ENCODE results near the gene SPPL2B. TPM values are rescaled to one million over a fixed set of nuclear protein-coding genes. Genes with fewer than 3 reads are reported as not detected.

Gene SPPL2B
- total and polyA plus RNA-seq, 2 experiments from 2014 or later: 23.5 to 51.0 TPM

GRCh38 chr19:2337329-2337707 lies 8.8 kb downstream of the SPPL2B start:
- Mint-ChIP-seq H3K27me3 (ENCODE audit: insufficient read depth, low read depth, poor library complexity) (peaks cover 10% of the 10 kb centered on the region), H3K27ac (no peak overlapping the region), H3K4me1 (peaks cover 11% of the 10 kb centered on the region), H3K4me3 (no peak overlapping the region), H3K36me3 (ENCODE audit: low read depth) (peaks cover 28% of the 10 kb centered on the region), H3K9me3 (peaks cover 13% of the 10 kb centered on the region)
- Histone ChIP-seq H3K4me1 (ENCODE audit: insufficient read depth) (no peaks in the 10 kb centered on the region), H3K4me2 (no peak overlapping the region), H3K27ac (ENCODE audit: low read depth) (no peak overlapping the region), H3K36me3 (ENCODE audit: insufficient read depth) (no peaks in the 10 kb centered on the region), H2AFZ (no peak overlapping the region), H3F3A (replicated peaks; ENCODE audit: low read depth) (peaks cover 24% of the 10 kb centered on the region), H3K27me3 (ENCODE audit: insufficient read depth) (no peaks in the 10 kb centered on the region), H4K20me1 (replicated peaks; ENCODE audit: insufficient read depth) (peaks cover 9% of the 10 kb centered on the region), H3K9me2 (ENCODE audit: insufficient read depth) (no peaks in the 10 kb centered on the region; the same call in 1 of the 2 replicates), H3K79me2 (replicated peaks; ENCODE audit: insufficient read depth) (peaks cover 26% of the 10 kb centered on the region), H3K4me3 (no peak overlapping the region)
- DNase-seq (ENCODE audit: low spot score) (peak; percentile 89), ATAC-seq (peak; percentile 86)
- TF ChIP-seq CREB1 (CRISPR knock-in tag; IDR thresholded peaks at IDR 0.05; ENCODE audit: low read depth) (no peak), EZH2phosphoT487 (IDR thresholded peaks at IDR 0.05; ENCODE audit: unreplicated experiment) (no peak), CTCF (conservative IDR thresholded peaks at IDR 0.05; ENCODE audit: low read depth in 2 of 2) (peak; percentile 24 to 33; a peak in 3 of 4 replicates)

GRCh38 chr19:2338055-2338615 lies 9.7 kb downstream of the SPPL2B start:
- Histone ChIP-seq H3K27me3 (ENCODE audit: insufficient read depth) (no peaks in the 10 kb centered on the region), H3K4me1 (ENCODE audit: insufficient read depth) (no peaks in the 10 kb centered on the region), H3K4me3 (no peak overlapping the region), H3K79me2 (replicated peaks; ENCODE audit: insufficient read depth) (peaks cover 22% of the 10 kb centered on the region), H3F3A (replicated peaks; ENCODE audit: low read depth) (peaks cover 24% of the 10 kb centered on the region), H3K36me3 (ENCODE audit: insufficient read depth) (no peaks in the 10 kb centered on the region), H3K9me2 (ENCODE audit: insufficient read depth) (no peaks in the 10 kb centered on the region; the same call in 1 of the 2 replicates), H4K20me1 (replicated peaks; ENCODE audit: insufficient read depth) (peaks cover 9% of the 10 kb centered on the region), H3K4me2 (no peak overlapping the region), H3K27ac (ENCODE audit: low read depth) (no peak overlapping the region), H2AFZ (no peak overlapping the region)
- H3K27me3 Mint-ChIP-seq (ENCODE audit: insufficient read depth, low read depth, poor library complexity): peaks cover 10% of the 10 kb centered on the region
- H3K36me3 Mint-ChIP-seq (ENCODE audit: low read depth): peaks cover 28% of the 10 kb centered on the region
- peaks cover 13% of the 10 kb centered on the region for H3K9me3 Mint-ChIP-seq
- H3K27ac Mint-ChIP-seq: no peak overlapping the region
- DNase-seq (ENCODE audit: low spot score): no peak
- H3K4me1 Mint-ChIP-seq: peaks cover 10% of the 10 kb centered on the region
- TF ChIP-seq ETS1 (IDR thresholded peaks at IDR 0.05): no peak
- no peak for TF ChIP-seq STAT1 (IDR thresholded peaks at IDR 0.05; ENCODE audit: unreplicated experiment)
- no peak for TF ChIP-seq JUNB (IDR thresholded peaks at IDR 0.05; ENCODE audit: unreplicated experiment)
- TF ChIP-seq NANOG (IDR thresholded peaks at IDR 0.05; ENCODE audit: borderline replicate concordance): no peak
- TF ChIP-seq ZNF114 (CRISPR knock-in tag; IDR thresholded peaks at IDR 0.05): no peak
- TF ChIP-seq REST (IDR thresholded peaks at IDR 0.05; ENCODE audit: unreplicated experiment): no peak
- no peak for TF ChIP-seq EZH2phosphoT487 (IDR thresholded peaks at IDR 0.05; ENCODE audit: unreplicated experiment)
- no peak for ATAC-seq
- H3K4me3 Mint-ChIP-seq: no peak overlapping the region
